Measurements from ENCODE around the gene BTBD10.

Gene BTBD10

GRCh38 chr11:13461291-13461690 is 1.7 kb downstream of the BTBD10 start:
- no peak for DNase-seq
- Histone ChIP-seq H3K4me3 (no peak overlapping the region), H3K36me3 (no peaks in the 10 kb centered on the region), H3K4me1 (peaks cover 0 to 21% (median 15%) of the 10 kb centered on the region in 4 donors), H3K27ac (no peak overlapping the region), H3K27me3 (no peaks in the 10 kb centered on the region), H3K9me3 (no peaks in the 10 kb centered on the region)
- TF ChIP-seq CTCF (IDR thresholded peaks at IDR 0.05): no peak
- intact Hi-C loops (cut with DNase I; ENCODE audit: low total_unique reads): loop anchor here (5.0 to 10.0 kb wide), 2 partner anchors 184 to 256 kb away; partner anchors contain the start of gene BMAL1

- no peak overlapping the region for H3K27ac ChIP-seq
- TF ChIP-seq CTCF (IDR thresholded peaks at IDR 0.05): no peak
- intact Hi-C loops (cut with DNase I; ENCODE audit: low total_unique reads): no loop called here
- no peak for DNase-seq
- H3K4me3 ChIP-seq: no peak overlapping the region
- H3K27me3 ChIP-seq: no peaks in the 10 kb centered on the region
- H3K4me1 ChIP-seq: peaks cover 0 to 25% (median 7%) of the 10 kb centered on the region in 4 donors
- peaks cover 0 to 3% (median 0%) of the 10 kb centered on the region in 3 donors for H3K9me3 ChIP-seq
- H3K36me3 ChIP-seq: no peaks in the 10 kb centered on the region
Measured at GRCh38 chr11:13450832-13451397, 12.1 kb downstream of the BTBD10 start.

- TF ChIP-seq CTCF (IDR thresholded peaks at IDR 0.05): no peak
- Histone ChIP-seq H3K27ac (peak overlapping the region; percentile 36 to 56), H3K9me3 (peaks cover 0 to 3% (median 0%) of the 10 kb centered on the region in 3 donors), H3K27me3 (no peaks in the 10 kb centered on the region), H3K4me1 (peaks cover 0 to 27% (median 7%) of the 10 kb centered on the region in 4 donors), H3K4me3 (no peak overlapping the region), H3K36me3 (no peaks in the 10 kb centered on the region)
- DNase-seq: no peak
- intact Hi-C loops (cut with DNase I; ENCODE audit: low total_unique reads): no loop called here
Measured at GRCh38 chr11:13449522-13449921, 13.5 kb downstream of the BTBD10 start.

- Histone ChIP-seq H3K27ac (peak overlapping the region; percentile 36 to 56), H3K4me3 (no peak overlapping the region), H3K4me1 (peaks cover 0 to 27% (median 7%) of the 10 kb centered on the region in 4 donors), H3K9me3 (peaks cover 0 to 3% (median 0%) of the 10 kb centered on the region in 3 donors), H3K36me3 (no peaks in the 10 kb centered on the region), H3K27me3 (no peaks in the 10 kb centered on the region)
- intact Hi-C loops (cut with DNase I; ENCODE audit: low total_unique reads): no loop called here
- peak in 1 of 2 donors; percentile 45 for DNase-seq
- no peak for TF ChIP-seq CTCF (IDR thresholded peaks at IDR 0.05)
Measured at GRCh38 chr11:13448876-13449275, 14.1 kb downstream of the BTBD10 start.

GRCh38 chr11:13446444-13446843 is 16.6 kb downstream of the BTBD10 start:
- peaks cover 0 to 27% (median 7%) of the 10 kb centered on the region in 4 donors for H3K4me1 ChIP-seq
- no peaks in the 10 kb centered on the region for H3K36me3 ChIP-seq
- peaks cover 0 to 3% (median 0%) of the 10 kb centered on the region in 3 donors for H3K9me3 ChIP-seq
- no peaks in the 10 kb centered on the region for H3K27me3 ChIP-seq
- H3K27ac ChIP-seq: no peak overlapping the region
- TF ChIP-seq CTCF (IDR thresholded peaks at IDR 0.05): no peak
- intact Hi-C loops (cut with DNase I; ENCODE audit: low total_unique reads): no loop called here
- H3K4me3 ChIP-seq: no peak overlapping the region
- no peak for DNase-seq
